Stimulated activated CD4-positive, alpha-beta T cell treated with anti-CD3 and anti-CD28 coated beads, TNF-alpha, amount 100 ng/mL, for 24 hours (primary cell): ENCODE data around the gene GABBR1.

Experiments used
- DNase-seq, 3 experiments: peaks; one replicate each; pipeline ENCODE4 v3.0.0-alpha.2; 2020; ENCODE audit warnings: low read depth in 3 of 3

Gene GABBR1

DNA sequence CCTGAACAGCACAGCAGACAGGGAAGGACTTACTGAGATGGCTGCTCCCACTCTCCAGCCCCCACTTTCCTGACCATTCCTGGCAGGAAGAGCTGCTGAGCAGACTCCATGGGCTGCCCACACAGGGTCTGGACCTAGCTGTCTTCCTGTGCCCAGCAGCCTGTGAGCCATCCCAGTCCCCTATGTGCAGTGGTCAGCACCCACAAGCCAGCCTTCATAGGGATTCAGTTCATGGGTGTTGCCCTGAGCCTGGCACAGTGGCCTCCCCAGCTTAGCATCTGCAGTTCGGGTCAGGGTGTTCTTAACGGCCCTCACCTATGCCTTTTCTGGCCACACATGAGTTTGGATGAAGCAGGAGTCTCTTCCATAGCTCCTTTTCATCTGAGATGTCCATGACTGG is 105.4 kb downstream of the GABBR1 start:
- no peak for DNase-seq

DNA sequence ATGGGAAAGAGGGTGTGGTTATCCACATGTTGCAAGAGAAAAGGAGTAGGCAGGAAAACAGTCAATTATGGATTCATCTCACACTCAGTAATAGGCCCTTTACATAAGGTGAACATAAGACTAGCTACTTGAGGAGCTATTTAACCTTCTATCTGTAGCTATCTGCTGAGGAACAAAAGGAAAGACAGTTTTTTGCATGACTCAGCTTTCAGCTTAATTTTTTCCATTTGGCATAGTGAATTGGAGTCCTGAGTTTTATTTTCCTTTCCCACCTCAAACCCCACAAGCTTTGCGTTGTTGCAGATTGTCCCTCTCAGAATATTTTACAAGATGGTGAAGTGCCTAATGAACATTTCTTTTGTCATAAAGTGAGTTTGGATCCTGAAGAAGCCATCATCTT is 105.9 kb downstream of the GABBR1 start:
- no peak for DNase-seq

DNA sequence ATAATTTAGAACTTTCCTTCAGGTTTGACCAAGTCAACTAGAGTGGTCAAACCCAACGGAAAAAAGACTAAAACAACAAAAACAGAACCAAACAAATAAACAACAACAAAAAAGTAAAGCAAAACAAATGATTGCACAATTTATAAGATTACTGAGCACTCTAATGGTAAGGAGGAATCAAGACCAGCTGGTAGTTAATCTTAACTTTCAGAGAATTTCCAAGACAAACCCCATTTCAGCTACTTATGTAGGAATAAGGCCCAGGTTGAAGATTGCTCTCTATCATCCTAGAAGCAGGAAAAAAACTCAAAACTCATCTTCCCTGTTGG is 107.7 kb downstream of the GABBR1 start:
- no peak for DNase-seq

DNA sequence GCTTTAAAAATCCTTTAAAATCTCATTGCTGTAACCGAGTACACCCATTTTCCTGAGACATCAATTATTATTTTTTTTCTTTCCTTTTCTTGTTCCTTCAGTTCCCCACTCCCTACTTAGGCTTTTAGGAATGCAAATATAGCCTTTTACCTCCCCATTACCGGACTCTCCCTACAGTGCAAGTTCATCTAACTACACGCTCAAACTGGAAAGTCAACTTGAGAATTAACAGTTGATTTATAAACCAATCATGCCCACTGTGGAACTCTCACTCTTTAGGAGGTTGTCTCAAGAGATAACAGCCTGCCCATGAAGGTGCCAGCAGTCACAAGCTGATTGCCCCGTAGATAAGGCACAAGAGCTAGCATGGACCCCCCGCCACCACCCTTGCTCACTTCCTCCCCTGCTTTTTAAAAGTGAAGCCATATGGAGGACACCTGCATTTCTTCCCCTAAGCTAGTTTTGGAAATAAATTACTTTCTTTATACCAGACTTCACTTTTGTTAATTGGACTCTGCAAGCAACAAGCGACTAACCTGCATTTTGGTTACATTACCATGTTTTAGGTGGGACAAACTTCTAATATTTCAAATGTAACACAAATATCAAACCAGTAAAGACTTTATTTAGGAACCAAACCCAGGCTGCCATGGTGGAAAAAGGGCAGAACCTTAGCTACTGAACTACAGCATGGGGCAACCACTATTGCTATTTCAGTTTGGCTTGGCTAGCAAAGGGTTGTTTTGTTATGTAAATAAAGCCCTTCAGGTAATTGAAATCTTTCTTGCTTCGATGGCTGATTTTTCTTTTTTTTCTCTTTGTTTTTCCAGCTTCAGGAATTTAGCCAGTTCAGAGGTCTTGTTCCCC is 108.3 kb downstream of the GABBR1 start:
- no peak for DNase-seq

DNA sequence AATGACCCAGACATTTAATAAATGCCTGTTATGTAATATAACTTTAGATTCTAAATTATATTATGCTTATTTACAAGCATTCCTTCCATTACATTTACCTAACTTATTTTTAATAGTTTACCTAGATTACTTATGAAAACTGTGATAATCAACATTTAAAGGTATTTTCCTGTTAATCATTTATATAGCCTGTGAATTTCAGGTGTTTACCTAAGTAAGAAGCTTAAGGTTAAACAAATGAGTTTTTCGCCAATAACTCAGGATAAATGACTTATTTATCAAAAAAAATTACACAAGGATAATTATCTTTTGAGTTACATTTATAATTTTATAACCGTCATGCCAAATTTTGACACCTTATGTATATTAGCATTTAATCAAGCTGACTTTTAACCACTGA is 108.9 kb downstream of the GABBR1 start:
- no peak for DNase-seq

DNA sequence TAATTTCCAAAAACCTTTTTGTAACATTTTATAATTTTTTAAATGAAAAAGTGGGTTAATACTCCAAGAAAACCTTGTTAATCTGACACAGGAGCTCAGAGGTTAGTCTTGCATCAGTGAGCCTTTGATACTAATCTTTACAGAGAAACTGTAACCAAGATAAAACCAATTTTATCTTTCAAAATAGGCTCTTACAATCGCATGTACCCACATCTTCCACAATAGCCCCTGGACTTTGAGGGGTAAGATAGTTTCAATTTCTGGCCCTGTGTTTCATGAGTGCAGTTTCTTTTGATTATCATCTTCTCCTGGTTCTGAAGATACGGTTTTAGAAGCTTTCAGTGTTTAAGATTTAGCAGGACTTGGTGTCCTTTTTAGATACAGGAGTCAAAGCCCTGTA is 110.8 kb downstream of the GABBR1 start:
- no peak for DNase-seq

DNA sequence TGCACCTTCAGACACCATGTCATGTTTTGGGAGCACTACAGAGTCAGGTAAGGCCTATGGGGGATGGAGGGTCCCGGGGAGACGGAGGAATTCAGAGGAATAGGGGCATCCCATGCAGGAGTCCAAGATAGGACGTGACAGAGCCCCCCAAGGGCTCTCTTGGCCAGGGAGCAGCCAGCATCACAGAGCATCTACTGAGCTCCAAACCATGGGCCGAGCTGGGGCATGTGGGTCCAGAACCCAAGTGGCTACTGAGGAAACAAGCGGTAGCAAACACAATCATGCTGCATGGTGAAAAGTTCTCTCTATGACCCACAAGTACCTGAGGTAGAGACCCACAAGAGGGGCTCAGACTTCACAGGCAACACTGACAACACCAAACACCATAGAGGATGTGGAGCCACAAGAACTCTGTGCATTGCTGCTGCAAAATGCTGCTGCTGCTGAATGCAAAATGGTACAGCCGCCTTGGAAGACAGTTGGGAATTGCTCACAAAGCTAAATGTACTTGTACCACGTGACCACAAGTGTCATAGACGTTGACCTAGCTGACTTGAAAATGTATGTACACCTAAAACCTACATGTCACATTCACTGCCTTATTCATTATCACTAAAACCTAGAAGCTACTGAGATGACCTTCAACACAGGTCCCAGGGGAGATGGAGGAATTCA is 111.8 kb downstream of the GABBR1 start:
- no peak for DNase-seq

DNA sequence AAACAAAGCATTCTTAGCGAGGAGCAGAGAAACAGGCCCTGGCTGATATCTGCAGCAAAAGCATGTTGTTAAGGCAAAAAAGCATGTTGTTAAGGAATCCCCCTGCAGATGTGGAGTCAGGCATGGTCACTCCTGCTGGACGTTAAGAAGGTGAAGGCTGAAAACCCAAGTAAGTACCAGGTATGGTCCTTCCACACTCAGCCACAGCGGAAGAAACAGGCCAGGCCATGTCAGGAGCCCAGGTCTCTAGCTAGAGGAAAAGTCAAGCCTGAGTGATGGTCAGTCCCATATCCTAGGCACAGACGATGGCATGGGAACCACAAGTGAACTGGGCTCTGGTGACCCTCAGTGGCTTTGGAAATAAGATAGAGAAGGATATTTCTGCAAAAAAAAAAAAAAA is 112.8 kb downstream of the GABBR1 start:
- DNase-seq, result no peak

DNA sequence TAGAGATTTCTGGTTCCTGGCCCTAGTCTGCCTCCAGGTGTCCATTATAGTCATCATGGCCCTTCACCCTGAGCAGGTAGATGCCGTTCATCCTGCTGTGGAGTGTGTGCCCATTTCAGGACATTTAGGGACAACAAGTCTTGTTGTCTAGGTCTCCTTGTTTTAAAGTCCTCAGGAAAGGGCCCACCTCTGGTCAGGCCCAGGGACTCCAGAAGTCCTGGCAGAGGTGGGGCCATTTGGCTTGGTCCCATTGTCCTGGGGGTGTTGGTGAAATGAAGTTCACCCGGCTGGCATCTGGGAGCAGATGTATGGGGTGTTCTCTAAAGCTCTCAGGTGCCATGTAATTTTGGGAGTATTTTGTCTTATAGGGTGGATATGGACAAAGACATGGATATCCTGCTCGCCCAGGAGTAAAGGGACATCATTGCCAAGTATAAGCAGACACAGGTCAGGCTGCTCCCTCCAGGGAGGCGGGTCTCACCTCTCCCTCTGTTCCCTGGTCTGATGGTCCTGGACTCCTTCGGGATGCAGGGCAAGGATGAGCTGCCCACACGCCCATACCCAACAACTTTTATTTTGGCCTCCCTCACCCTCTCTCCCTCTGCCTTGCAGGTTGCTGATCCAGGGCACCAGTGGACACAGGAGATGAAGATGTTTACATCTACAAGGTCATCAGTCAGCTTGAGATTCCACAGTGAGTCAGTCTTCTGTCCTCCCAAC is 113.5 kb downstream of the GABBR1 start:
- DNase-seq, result no peak

DNA sequence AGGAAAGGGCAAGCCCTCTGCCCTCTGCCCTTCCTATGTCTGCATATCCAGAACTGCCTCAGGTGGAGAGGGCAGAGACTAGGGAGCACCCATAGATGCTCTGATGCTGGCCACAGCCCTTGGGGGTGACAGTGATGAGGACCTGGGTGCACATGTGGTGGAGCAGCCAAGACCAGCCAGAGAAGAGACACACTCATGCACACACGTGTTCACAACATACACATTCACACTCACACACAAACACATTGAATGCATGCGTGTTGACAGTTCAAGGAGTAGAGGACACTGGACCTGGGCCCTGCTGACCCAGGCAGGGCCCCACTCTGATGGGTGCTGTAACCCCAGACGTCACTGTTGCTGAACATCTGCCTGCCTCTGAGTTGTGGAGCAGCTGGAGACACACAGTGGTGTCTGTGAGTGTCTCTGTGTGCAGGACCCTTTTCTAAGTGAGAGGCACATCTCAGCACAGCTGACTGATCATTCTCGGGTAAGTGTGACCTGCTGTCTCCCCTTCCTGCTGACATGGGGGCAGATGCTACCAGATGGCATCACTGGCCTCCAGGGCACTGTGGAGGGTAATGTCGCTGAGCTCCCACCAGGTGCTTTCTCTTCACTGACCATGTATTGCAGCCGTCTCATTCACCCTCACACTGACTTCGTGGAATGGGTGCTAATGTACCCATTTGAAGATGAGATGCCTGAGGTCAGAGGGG is 115.1 kb downstream of the GABBR1 start:
- DNase-seq, result no peak

DNA sequence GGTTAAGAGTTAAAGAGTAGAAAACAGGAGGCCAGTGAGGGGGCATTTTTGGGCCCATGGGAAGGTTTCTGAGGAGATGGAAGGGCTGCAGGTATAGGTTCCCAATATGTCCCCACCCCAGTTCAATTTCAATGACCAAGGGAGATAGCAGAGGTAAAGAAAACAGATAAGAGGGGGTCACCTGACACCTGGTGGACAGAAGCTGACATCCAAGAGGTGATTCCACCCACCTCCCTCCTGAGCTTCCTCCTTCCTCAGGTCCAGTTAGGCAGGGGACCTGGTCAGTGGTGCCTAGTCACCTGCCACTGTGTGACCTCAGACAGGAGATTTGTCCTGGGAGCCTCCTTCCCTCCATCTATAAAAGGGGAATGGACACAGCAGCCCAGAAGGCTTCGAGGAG is 115.7 kb downstream of the GABBR1 start:
- no peak for DNase-seq

DNA sequence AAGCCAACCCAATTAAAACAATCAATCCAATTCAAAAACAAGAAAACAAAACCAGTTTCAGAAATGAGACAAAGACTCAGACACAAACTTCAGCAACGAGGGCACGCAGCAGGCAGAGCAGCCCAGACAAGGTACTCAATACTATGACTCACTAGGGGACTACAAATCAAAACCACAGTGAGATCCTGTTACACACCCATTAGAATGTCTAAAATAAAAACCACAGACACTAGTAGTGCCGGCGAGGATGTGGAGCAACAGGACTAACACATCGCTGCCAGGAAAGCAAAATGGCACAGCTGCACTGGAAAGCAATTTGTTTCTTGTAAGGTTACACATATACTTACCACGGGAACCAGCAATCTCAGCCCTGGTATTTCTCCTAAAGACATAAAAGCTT is 116.9 kb downstream of the GABBR1 start:
- peak in 1 of 3 experiments; percentile 21 for DNase-seq

DNA sequence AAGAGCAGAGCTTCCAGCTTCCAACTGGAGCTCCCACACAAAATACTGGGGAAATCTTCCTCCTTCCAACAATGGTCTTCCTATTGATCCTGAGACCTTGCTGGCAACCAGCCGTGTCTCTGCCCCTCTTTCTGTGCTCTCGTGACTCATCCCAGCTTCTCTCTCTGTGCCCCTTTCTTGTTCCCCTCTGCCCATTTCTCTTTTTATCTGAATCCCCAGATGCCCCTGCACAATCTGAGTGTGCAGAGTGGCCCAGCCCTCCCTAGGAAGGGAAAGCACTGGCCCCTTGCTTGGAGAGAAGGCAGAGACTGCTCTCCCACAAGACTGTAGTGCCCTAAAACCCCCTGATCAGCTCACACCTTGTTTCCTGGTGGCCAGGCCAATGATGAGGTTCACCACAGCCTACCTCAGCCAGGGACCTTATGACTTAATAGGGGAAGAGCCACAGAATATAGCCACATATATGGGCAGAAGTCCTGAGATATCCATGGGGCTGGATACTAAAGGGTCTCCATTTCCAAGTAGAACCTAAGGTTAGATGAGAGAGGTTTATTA is 122.2 kb downstream of the GABBR1 start:
- no peak for DNase-seq

DNA sequence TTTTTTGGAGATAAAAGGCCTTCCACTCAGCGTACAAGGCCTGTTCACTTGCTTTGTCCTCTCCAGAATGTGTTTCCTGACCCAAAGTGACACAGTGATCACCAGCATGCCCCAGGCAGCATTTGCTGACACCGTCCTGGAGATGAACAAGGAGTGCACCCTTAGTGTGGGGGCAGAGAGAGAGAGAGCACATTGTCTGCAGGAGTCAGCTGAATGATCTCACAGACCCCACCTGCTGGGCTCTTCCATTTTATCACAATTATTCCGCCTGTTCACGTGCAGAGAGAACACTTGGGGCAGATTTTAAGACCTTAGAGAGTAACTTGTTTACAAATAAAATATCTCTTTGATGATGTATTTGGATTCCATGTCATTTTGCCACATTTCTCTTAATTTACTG is 122.8 kb downstream of the GABBR1 start:
- DNase-seq, result no peak
